GM23338 (cell line): Measurements from ENCODE around the gene DIAPH3. TPM values are rescaled to one million over a fixed set of nuclear protein-coding genes. Genes with fewer than 3 reads are reported as not detected.

Source experiments
- ATAC-seq: fragments of 200-7000 bp; cut with Tn5 transposase; 3 replicates; pipeline ENCODE4 v1.9.1; 2020
- DNase-seq: peaks from one replicate; pipeline ENCODE4 v3.0.0-alpha.2; 2015; ENCODE audit warnings: low spot score
- H2AFZ ChIP-seq: fragments of 200-600 bp; sonication (generic); 2 replicates; pipeline ENCODE4 v1.8.0; 2016; ENCODE audit warnings: antibody characterized with exemption, mild to moderate bottlenecking, moderate library complexity
- H3F3A ChIP-seq: fragments of 200-600 bp; sonication (generic); replicated peaks from 2 replicates; pipeline ENCODE4 v1.8.0; 2017; ENCODE audit warnings: antibody characterized with exemption, mixed run types, low read depth
- H3K27ac ChIP-seq: fragments of 200-600 bp; sonication (generic); 2 replicates; pipeline ENCODE4 v1.6.1; 2016; ENCODE audit warnings: low read depth
- H3K27me3 ChIP-seq: fragments of 200-600 bp; sonication (generic); 2 replicates; pipeline ENCODE4 v1.8.0; 2016; ENCODE audit warnings: mild to moderate bottlenecking, mixed run types, moderate library complexity; ENCODE audit not compliant: insufficient read depth
- H3K36me3 ChIP-seq: fragments of 200-600 bp; sonication (generic); 2 replicates; pipeline ENCODE4 v1.8.0; 2016; ENCODE audit warnings: mild to moderate bottlenecking; ENCODE audit not compliant: insufficient read depth
- H3K4me1 ChIP-seq: fragments of 200-600 bp; sonication (generic); 2 replicates; pipeline ENCODE4 v1.8.0; 2016; ENCODE audit warnings: mild to moderate bottlenecking, moderate library complexity; ENCODE audit not compliant: insufficient read depth
- H3K4me2 ChIP-seq: fragments of 200-600 bp; sonication (generic); 2 replicates; pipeline ENCODE4 v1.7.1; 2017; ENCODE audit warnings: mixed run types
- H3K4me3 ChIP-seq: fragments of 200-600 bp; sonication (generic); 2 replicates; pipeline ENCODE4 v1.6.1; 2016; ENCODE audit warnings: mixed run types
- H3K79me2 ChIP-seq: fragments of 200-600 bp; sonication (generic); replicated peaks from 2 replicates; pipeline ENCODE4 v1.8.0; 2017; ENCODE audit warnings: mild to moderate bottlenecking; ENCODE audit not compliant: insufficient read depth
- H3K9me2 ChIP-seq: fragments of 200-600 bp; sonication (generic); 2 replicates; pipeline ENCODE4 v1.8.0; 2017; ENCODE audit not compliant: insufficient read depth
- H4K20me1 ChIP-seq: fragments of 200-600 bp; sonication (generic); replicated peaks from 2 replicates; pipeline ENCODE4 v1.8.0; 2017; ENCODE audit warnings: mild to moderate bottlenecking; ENCODE audit not compliant: insufficient read depth
- H3K27ac Mint-ChIP-seq: 2 replicates; pipeline ENCODE4 v1.8.0; 2020; ENCODE audit warnings: inconsistent platforms, mild to moderate bottlenecking, moderate library complexity, mixed read lengths
- H3K27me3 Mint-ChIP-seq: 3 replicates; pipeline ENCODE4 v1.8.0; 2022; ENCODE audit warnings: low read depth, mild to moderate bottlenecking, moderate library complexity, mixed read lengths, inconsistent platforms; ENCODE audit not compliant: insufficient read depth, poor library complexity
- H3K36me3 Mint-ChIP-seq: 3 replicates; pipeline ENCODE4 v1.8.0; 2021; ENCODE audit warnings: low read depth, mild to moderate bottlenecking, inconsistent platforms, moderate library complexity, mixed read lengths
- H3K4me1 Mint-ChIP-seq: 3 replicates; pipeline ENCODE4 v1.8.0; 2020; ENCODE audit warnings: mild to moderate bottlenecking, inconsistent platforms, mixed read lengths
- H3K4me3 Mint-ChIP-seq: 3 replicates; pipeline ENCODE4 v1.8.0; 2021; ENCODE audit warnings: moderate library complexity, mild to moderate bottlenecking, inconsistent platforms, mixed read lengths
- H3K9me3 Mint-ChIP-seq: 3 replicates; pipeline ENCODE4 v1.8.0; 2020; ENCODE audit warnings: moderate library complexity, mild to moderate bottlenecking, inconsistent platforms, mixed read lengths
- CREB1 ChIP-seq: fragments of 250-450 bp; sonication (Bioruptor Pico); IDR thresholded peaks from 2 replicates; pipeline ENCODE4 v1.5.0; 2020; ENCODE audit warnings: low read depth, mild to moderate bottlenecking, moderate library complexity
- EZH2 ChIP-seq: fragments of 200-600 bp; sonication (generic); IDR thresholded peaks from one replicate; pipeline ENCODE4 v1.8.0; 2017; ENCODE audit warnings: antibody characterized with exemption, mild to moderate bottlenecking, low read depth; ENCODE audit not compliant: unreplicated experiment
- EZH2phosphoT487 ChIP-seq: fragments of 200-600 bp; sonication (generic); IDR thresholded peaks from one replicate; pipeline ENCODE4 v1.8.1; 2018; ENCODE audit warnings: antibody characterized with exemption; ENCODE audit not compliant: unreplicated experiment
- JUNB ChIP-seq: IDR thresholded peaks from one replicate; pipeline ENCODE4 v1.6.1; 2016; ENCODE audit warnings: antibody characterized with exemption; ENCODE audit not compliant: unreplicated experiment
- NANOG ChIP-seq: IDR thresholded peaks from 2 replicates; pipeline ENCODE4 v1.6.1; 2016; ENCODE audit warnings: antibody characterized with exemption, borderline replicate concordance
- POLR2AphosphoS5 ChIP-seq: IDR thresholded peaks from 2 replicates; pipeline ENCODE4 v1.6.1; 2016; ENCODE audit warnings: antibody characterized with exemption, low read depth
- STAT1 ChIP-seq: IDR thresholded peaks from one replicate; pipeline ENCODE4 v1.6.1; 2016; ENCODE audit warnings: antibody characterized with exemption; ENCODE audit not compliant: unreplicated experiment
- ZNF114 ChIP-seq: fragments of 250-450 bp; sonication (Bioruptor Pico); IDR thresholded peaks from 2 replicates; pipeline ENCODE4 v1.5.0; 2020; ENCODE audit warnings: mild to moderate bottlenecking, moderate library complexity
- ZNF331 ChIP-seq: fragments of 250-450 bp; sonication (Bioruptor Pico); IDR thresholded peaks from 2 replicates; pipeline ENCODE4 v1.5.0; 2020; ENCODE audit warnings: low read depth, mild to moderate bottlenecking, moderate library complexity
- polyA plus RNA-seq: library from polyadenylated mRNA; unstranded; fragments of >200 nt; fragmentation: Nextera tagmentation; extraction: Ambion mirVana; gene quantifications from 2 replicates; pipeline ENCODE4 v1.2.1, GENCODE V29; 2016
- total RNA-seq: library from RNA; depleted of rRNA; stranded (reverse); fragments of >200 nt; shearing (Covaris generic); gene quantifications from 2 replicates; pipeline ENCODE4 v1.2.3, GENCODE V29; 2014
- TF ChIP-seq, protein P1 (sequence below): IDR thresholded peaks from one replicate; pipeline ENCODE4 v1.6.1; 2018; ENCODE audit warnings: antibody characterized with exemption; ENCODE audit not compliant: unreplicated experiment
- TF ChIP-seq, protein P2 (sequence below), 2 experiments: fragments of 200-600 bp in 1 of 2; sonication (generic) in 1 of 2; conservative IDR thresholded peaks; 2 replicates each; pipeline versions ENCODE4 v1.5.1 to v1.6.1; 2016 to 2017; ENCODE audit warnings: antibody characterized with exemption in 2 of 2, low read depth in 2 of 2, mild to moderate bottlenecking in 2 of 2, moderate library complexity in 1 of 2
- TF ChIP-seq, protein P3 (sequence below): IDR thresholded peaks from 2 replicates; pipeline ENCODE4 v1.6.1; 2016; ENCODE audit warnings: antibody characterized with exemption

DIAPH3 gene
- total and polyA plus RNA-seq, 2 experiments from 2014 or later, result 23.4 to 30.2 TPM

DNA sequence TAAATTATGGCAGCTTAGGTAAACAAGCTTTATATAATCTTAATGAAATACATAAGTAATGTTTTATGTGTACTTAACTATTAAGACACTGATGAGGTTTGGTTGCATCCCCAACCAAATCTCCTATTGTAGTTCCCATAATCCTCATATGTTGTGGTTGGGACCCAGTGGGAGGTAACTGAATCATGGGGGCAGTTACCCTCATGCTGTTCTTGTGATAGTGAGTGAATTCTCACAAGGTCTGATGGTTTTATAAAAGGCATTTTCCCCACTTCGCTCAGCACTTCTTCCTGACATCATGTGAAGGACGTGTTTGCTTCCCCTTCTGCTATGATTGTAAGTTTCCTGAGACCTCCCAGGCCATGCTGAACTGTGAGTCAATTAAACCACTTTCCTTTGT lies 212.7 kb downstream of the DIAPH3 start:
- Mint-ChIP-seq H3K4me1 (peaks cover 4% of the 10 kb centered on the region; the same call in 2 of the 3 replicates), H3K27me3 (no peaks in the 10 kb centered on the region), H3K9me3 (peaks cover 4% of the 10 kb centered on the region; the same call in 2 of the 3 replicates), H3K27ac (no peak overlapping the region), H3K4me3 (no peak overlapping the region), H3K36me3 (peaks cover 8% of the 10 kb centered on the region; the same call in 2 of the 3 replicates)
- ATAC-seq (no peak), DNase-seq (no peak)
- Histone ChIP-seq H3K36me3 (no peaks in the 10 kb centered on the region), H3K27me3 (no peaks in the 10 kb centered on the region), H3K4me1 (no peaks in the 10 kb centered on the region), H2AFZ (no peak overlapping the region), H3F3A (no peaks in the 10 kb centered on the region), H3K4me3 (no peak overlapping the region), H4K20me1 (no peaks in the 10 kb centered on the region; the same call in 1 of the 2 replicates), H3K4me2 (no peak overlapping the region), H3K27ac (no peak overlapping the region), H3K79me2 (no peaks in the 10 kb centered on the region), H3K9me2 (no peaks in the 10 kb centered on the region)
- TF ChIP-seq CREB1 (CRISPR knock-in tag) (no peak), EZH2phosphoT487 (no peak), ZNF114 (CRISPR knock-in tag) (no peak), NANOG (no peak), POLR2AphosphoS5 (no peak), ZNF331 (CRISPR knock-in tag) (no peak), EZH2 (no peak), JUNB (no peak), STAT1 (no peak)
- TF ChIP-seq, protein P1, sequence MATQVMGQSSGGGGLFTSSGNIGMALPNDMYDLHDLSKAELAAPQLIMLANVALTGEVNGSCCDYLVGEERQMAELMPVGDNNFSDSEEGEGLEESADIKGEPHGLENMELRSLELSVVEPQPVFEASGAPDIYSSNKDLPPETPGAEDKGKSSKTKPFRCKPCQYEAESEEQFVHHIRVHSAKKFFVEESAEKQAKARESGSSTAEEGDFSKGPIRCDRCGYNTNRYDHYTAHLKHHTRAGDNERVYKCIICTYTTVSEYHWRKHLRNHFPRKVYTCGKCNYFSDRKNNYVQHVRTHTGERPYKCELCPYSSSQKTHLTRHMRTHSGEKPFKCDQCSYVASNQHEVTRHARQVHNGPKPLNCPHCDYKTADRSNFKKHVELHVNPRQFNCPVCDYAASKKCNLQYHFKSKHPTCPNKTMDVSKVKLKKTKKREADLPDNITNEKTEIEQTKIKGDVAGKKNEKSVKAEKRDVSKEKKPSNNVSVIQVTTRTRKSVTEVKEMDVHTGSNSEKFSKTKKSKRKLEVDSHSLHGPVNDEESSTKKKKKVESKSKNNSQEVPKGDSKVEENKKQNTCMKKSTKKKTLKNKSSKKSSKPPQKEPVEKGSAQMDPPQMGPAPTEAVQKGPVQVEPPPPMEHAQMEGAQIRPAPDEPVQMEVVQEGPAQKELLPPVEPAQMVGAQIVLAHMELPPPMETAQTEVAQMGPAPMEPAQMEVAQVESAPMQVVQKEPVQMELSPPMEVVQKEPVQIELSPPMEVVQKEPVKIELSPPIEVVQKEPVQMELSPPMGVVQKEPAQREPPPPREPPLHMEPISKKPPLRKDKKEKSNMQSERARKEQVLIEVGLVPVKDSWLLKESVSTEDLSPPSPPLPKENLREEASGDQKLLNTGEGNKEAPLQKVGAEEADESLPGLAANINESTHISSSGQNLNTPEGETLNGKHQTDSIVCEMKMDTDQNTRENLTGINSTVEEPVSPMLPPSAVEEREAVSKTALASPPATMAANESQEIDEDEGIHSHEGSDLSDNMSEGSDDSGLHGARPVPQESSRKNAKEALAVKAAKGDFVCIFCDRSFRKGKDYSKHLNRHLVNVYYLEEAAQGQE, result no peak
- TF ChIP-seq, protein P2, sequence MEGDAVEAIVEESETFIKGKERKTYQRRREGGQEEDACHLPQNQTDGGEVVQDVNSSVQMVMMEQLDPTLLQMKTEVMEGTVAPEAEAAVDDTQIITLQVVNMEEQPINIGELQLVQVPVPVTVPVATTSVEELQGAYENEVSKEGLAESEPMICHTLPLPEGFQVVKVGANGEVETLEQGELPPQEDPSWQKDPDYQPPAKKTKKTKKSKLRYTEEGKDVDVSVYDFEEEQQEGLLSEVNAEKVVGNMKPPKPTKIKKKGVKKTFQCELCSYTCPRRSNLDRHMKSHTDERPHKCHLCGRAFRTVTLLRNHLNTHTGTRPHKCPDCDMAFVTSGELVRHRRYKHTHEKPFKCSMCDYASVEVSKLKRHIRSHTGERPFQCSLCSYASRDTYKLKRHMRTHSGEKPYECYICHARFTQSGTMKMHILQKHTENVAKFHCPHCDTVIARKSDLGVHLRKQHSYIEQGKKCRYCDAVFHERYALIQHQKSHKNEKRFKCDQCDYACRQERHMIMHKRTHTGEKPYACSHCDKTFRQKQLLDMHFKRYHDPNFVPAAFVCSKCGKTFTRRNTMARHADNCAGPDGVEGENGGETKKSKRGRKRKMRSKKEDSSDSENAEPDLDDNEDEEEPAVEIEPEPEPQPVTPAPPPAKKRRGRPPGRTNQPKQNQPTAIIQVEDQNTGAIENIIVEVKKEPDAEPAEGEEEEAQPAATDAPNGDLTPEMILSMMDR (conservative IDR thresholded peaks at IDR 0.05; ENCODE audit: low read depth in 2 of 2), result no peak
- TF ChIP-seq, protein P3, sequence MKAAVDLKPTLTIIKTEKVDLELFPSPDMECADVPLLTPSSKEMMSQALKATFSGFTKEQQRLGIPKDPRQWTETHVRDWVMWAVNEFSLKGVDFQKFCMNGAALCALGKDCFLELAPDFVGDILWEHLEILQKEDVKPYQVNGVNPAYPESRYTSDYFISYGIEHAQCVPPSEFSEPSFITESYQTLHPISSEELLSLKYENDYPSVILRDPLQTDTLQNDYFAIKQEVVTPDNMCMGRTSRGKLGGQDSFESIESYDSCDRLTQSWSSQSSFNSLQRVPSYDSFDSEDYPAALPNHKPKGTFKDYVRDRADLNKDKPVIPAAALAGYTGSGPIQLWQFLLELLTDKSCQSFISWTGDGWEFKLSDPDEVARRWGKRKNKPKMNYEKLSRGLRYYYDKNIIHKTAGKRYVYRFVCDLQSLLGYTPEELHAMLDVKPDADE, result no peak
